HL-60 (cell line): ENCODE data around the gene DAZAP1.

Source experiments
- CTCF ChIP-seq: IDR thresholded peaks from one replicate; pipeline ENCODE4 v1.5.1; 2011; ENCODE audit warnings: low read length, control low read depth, inconsistent platforms; ENCODE audit not compliant: insufficient read depth
- POLR2AphosphoS5 ChIP-seq: IDR thresholded peaks from 2 replicates; pipeline ENCODE4 v1.6.1; 2012; ENCODE audit warnings: low read depth

DNA sequence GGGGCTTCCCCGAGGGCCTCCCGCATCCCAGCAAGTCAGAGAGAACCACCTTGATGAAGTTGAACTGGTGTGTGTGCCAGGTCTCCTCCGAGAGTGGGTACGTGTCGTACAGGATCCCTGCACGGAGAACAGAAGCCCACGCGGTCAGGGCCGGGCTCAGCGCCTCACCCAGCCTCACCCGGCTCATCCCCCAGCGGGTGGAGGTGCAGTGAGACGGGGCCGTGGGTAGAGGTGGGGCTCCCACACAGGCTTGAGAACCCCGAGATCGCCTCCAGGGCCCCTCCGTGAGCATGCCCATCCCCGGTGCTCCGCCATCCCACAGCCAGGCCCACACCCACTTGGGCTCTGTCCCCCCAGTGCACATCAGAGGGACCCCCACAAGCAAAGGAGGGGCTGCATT lies 8.3 kb upstream of the DAZAP1 start:
- no peak for TF ChIP-seq CTCF
- TF ChIP-seq POLR2AphosphoS5, result no peak
